DND-41 (cell line): ENCODE results near the gene KIAA1958.

ENCODE experiments used
- CTCF ChIP-seq: IDR thresholded peaks from 2 replicates; pipeline ENCODE4 v1.5.1; 2012; ENCODE audit warnings: borderline replicate concordance, low read length, moderate library complexity, mild to moderate bottlenecking; ENCODE audit not compliant: poor library complexity, severe bottlenecking; ENCODE audit errors: extremely low read depth
- EZH2 ChIP-seq: IDR thresholded peaks from 3 replicates; pipeline ENCODE4 v1.6.1; 2012; ENCODE audit warnings: borderline replicate concordance, low read depth, mild to moderate bottlenecking, moderate library complexity, low read length, inconsistent platforms; ENCODE audit not compliant: severe bottlenecking

- TF ChIP-seq EZH2 (no peak), CTCF (no peak)
These were observed 131.9 kb downstream of the KIAA1958 start for GRCh38 chr9:112618385-112619009.
